ENCODE measurements around the gene PIK3CB. TPM values are rescaled to one million over a fixed set of nuclear protein-coding genes. Genes with fewer than 3 reads are reported as not detected.
A peak's percentile ranks its signal among the peaks of the same experiment; 100 is the strongest.

The PIK3CB gene
- total and polyA plus RNA-seq, 2 of the 8 experiments (the other 6 are each of a cell fraction or from before 2014, with no cell fraction given): 8.3 to 35.2 TPM

- no peak overlapping the region for H2BK15ac ChIP-seq (ENCODE audit: low read length)
- H3K79me1 ChIP-seq (ENCODE audit: low read depth, low read length): no peaks in the 10 kb centered on the region
- no peaks in the 10 kb centered on the region for H4K20me1 ChIP-seq (replicated peaks in 1 of 2; ENCODE audit: control insufficient read depth in 1 of 2, insufficient read depth in 2 of 2, low read length in 2 of 2)
- H2BK120ac ChIP-seq (replicated peaks; ENCODE audit: low read depth, low read length): no peak overlapping the region
- no peaks in the 10 kb centered on the region for H3K36me3 ChIP-seq (ENCODE audit: control insufficient read depth in 2 of 4, insufficient read depth in 4 of 4, low read length in 3 of 4)
- no peak overlapping the region for H2BK12ac ChIP-seq (ENCODE audit: low read depth, low read length)
- ChIA-PET CTCF (ENCODE audit: partially characterized antibody) (interaction anchor here (1.0 to 1.3 kb wide), 2 partner anchors 48 to 281 kb away, joined by 3 to 4 read pairs; no protein-coding TSS in a partner anchor), POLR2A (ENCODE audit: partially characterized antibody) (interaction anchor here (1.5 kb wide), 1 partner anchor 24 kb away, joined by 3 read pairs; no protein-coding TSS in a partner anchor)
- no peaks in the 10 kb centered on the region for H3K79me2 ChIP-seq (ENCODE audit: control insufficient read depth in 1 of 2, insufficient read depth in 2 of 2, low read length in 2 of 2)
- H3K4me1 ChIP-seq (replicated peaks in 1 of 4; ENCODE audit: control insufficient read depth in 3 of 4, insufficient read depth in 4 of 4, low read length in 3 of 4): no peaks in the 10 kb centered on the region
- H2AFZ ChIP-seq (ENCODE audit: low read length): no peak overlapping the region
- H3K4ac ChIP-seq (replicated peaks; ENCODE audit: insufficient read length, low read depth, low read length): no peak overlapping the region
- H2AK5ac ChIP-seq (ENCODE audit: low read depth, low read length): no peak overlapping the region
- no peak overlapping the region for H3K4me2 ChIP-seq (ENCODE audit: insufficient read depth in 1 of 2, low read depth in 2 of 2, low read length in 2 of 2)
- no peak overlapping the region for H3K14ac ChIP-seq (ENCODE audit: insufficient read length)
- DNase-seq (ENCODE audit: low read depth in 1 of 2, low spot score in 2 of 2) (no peak), FAIRE-seq (no peak)
- no peaks in the 10 kb centered on the region for H3K23me2 ChIP-seq (ENCODE audit: low read depth, low read length)
- no peak overlapping the region for H4K5ac ChIP-seq (ENCODE audit: insufficient read length, low read depth, low read length)
- H3K27me3 ChIP-seq (replicated peaks in 1 of 4; ENCODE audit: control insufficient read depth in 3 of 4, extremely low read depth in 1 of 4, insufficient read depth in 3 of 4, low read length in 3 of 4): no peaks in the 10 kb centered on the region; a peak in 1 of 7 replicates
- H2BK20ac ChIP-seq (ENCODE audit: low read length): no peak overlapping the region
- H3K56ac ChIP-seq (replicated peaks; ENCODE audit: insufficient read length, low read depth, low read length): no peak overlapping the region
- peaks cover 18 to 29% of the 10 kb centered on the region in 2 experiments for H3K9me3 ChIP-seq (ENCODE audit: insufficient read depth in 2 of 2, low read depth in 1 of 2, low read length in 1 of 2)
- no peak for TF ChIP-seq PHF8 (conservative IDR thresholded peaks at IDR 0.05; ENCODE audit: low read depth, low read length)
- TF ChIP-seq SP2 (IDR thresholded peaks at IDR 0.05; ENCODE audit: low read length): no peak
- peak; percentile 32; the same call in 1 of the 2 replicates for TF ChIP-seq E2F6 (IDR thresholded peaks at IDR 0.05)
- H3K4me3 ChIP-seq (ENCODE audit: extremely low read depth in 1 of 4, insufficient read depth in 2 of 4, low read depth in 3 of 4, low read length in 4 of 4): no peak overlapping the region
- no peak overlapping the region for H3K23ac ChIP-seq (ENCODE audit: insufficient read length)
- no peak overlapping the region for H3K9ac ChIP-seq (replicated peaks in 1 of 4; ENCODE audit: extremely low read depth in 1 of 4, low read depth in 3 of 4, low read length in 3 of 4)
- H3K18ac ChIP-seq (ENCODE audit: extremely low read depth, low read length): no peak overlapping the region
- H2BK5ac ChIP-seq (ENCODE audit: low read depth, low read length): no peak overlapping the region
- H4K8ac ChIP-seq (ENCODE audit: extremely low read depth, insufficient read depth, low read length): no peak overlapping the region
- H3K27ac ChIP-seq (ENCODE audit: low read depth, low read length): no peak overlapping the region
- WGBS, 2 experiments (ENCODE audit: extremely low coverage in 1 of 2, insufficient coverage in 1 of 2, insufficient read length in 1 of 2, insufficient replicate concordance in 2 of 2, low coverage in 1 of 2, low lambda C conversion rate in 2 of 2, missing lambda C conversion rate in 1 of 2): 78% methylated on average over 4 of the region's 4 CpGs; no CpG with 5 or more reads in 1 of the 2 experiments
- no peak overlapping the region for H4K91ac ChIP-seq (replicated peaks; ENCODE audit: insufficient read length, low read length)
Observed at GRCh38 chr3:138642226-138642926, 192.4 kb downstream of the PIK3CB start.
